Fibroblast of lung (primary cell): ENCODE results near the gene LRMDA. TPM values are rescaled to one million over a fixed set of nuclear protein-coding genes. Genes with fewer than 3 reads are reported as not detected.

Source experiments
- DNase-seq, 2 donors: peaks; one replicate each; pipeline versions ENCODE4 v3.0.0 to v3.0.0-alpha.2; 2010; ENCODE audit warnings: low read depth in 2 of 2
- H2AFZ ChIP-seq: 2 replicates; pipeline ENCODE4 v1.5.1; 2012; ENCODE audit warnings: low read length, control low read depth, inconsistent platforms
- H3K27ac ChIP-seq: 2 replicates; pipeline ENCODE4 v1.5.1; 2011; ENCODE audit warnings: low read length, control low read depth; ENCODE audit not compliant: insufficient read depth
- H3K27me3 ChIP-seq: 2 replicates; pipeline ENCODE4 v1.5.1; 2011; ENCODE audit warnings: mild to moderate bottlenecking, low read length; ENCODE audit not compliant: control insufficient read depth, insufficient read depth
- H3K36me3 ChIP-seq: 2 replicates; pipeline ENCODE4 v1.5.1; 2011; ENCODE audit warnings: low read length; ENCODE audit not compliant: control insufficient read depth, insufficient read depth
- H3K4me1 ChIP-seq: 2 replicates; pipeline ENCODE4 v1.5.1; 2011; ENCODE audit warnings: low read length; ENCODE audit not compliant: control insufficient read depth, insufficient read depth; ENCODE audit errors: extremely low read depth
- H3K4me2 ChIP-seq: 2 replicates; pipeline ENCODE4 v1.5.1; 2011; ENCODE audit warnings: low read length, control low read depth; ENCODE audit not compliant: insufficient read depth; ENCODE audit errors: extremely low read depth
- H3K4me3 ChIP-seq, 4 experiments: fragments of 200-600 bp in 1 of 4; sonication (generic) in 1 of 4; replicated peaks in 1 of 4; 2 replicates each; pipeline ENCODE4 v1.5.1; 2011 to 2016; ENCODE audit warnings: low read length in 4 of 4, low read depth in 3 of 4, mild to moderate bottlenecking in 3 of 4, control low read depth in 2 of 4, inconsistent platforms in 1 of 4, mixed read lengths in 1 of 4; ENCODE audit not compliant: insufficient read depth in 1 of 4; ENCODE audit errors: control extremely low read depth in 1 of 4
- H3K79me2 ChIP-seq: 2 replicates; pipeline ENCODE4 v1.5.1; 2012; ENCODE audit warnings: mild to moderate bottlenecking, low read length, inconsistent platforms; ENCODE audit not compliant: control insufficient read depth, insufficient read depth
- H3K9ac ChIP-seq: 2 replicates; pipeline ENCODE4 v1.5.1; 2011; ENCODE audit warnings: mild to moderate bottlenecking, low read length, control low read depth; ENCODE audit not compliant: insufficient read depth
- H3K9me3 ChIP-seq: 2 replicates; pipeline ENCODE4 v1.5.1; 2012; ENCODE audit warnings: low read depth, low read length; ENCODE audit not compliant: control insufficient read depth, insufficient read depth
- H4K20me1 ChIP-seq: 2 replicates; pipeline ENCODE4 v1.5.1; 2011; ENCODE audit warnings: low read length; ENCODE audit not compliant: control insufficient read depth, insufficient read depth; ENCODE audit errors: extremely low read depth
- EZH2 ChIP-seq: IDR thresholded peaks from 2 replicates; pipeline ENCODE4 v1.5.1; 2012; ENCODE audit warnings: low read length, control low read depth, mild to moderate bottlenecking; ENCODE audit errors: missing control alignments
- polyA plus RNA-seq, 2 donors: library from polyadenylated mRNA; depleted of rRNA in 1 of 2; stranded (reverse) in 1 of 2; unstranded in 1 of 2; fragments of >200 nt; gene quantifications; 2 replicates each; pipeline ENCODE4 v1.2.1, GENCODE V29; 2011 to 2012; ENCODE audit warnings: missing spikeins in 1 of 2
- total RNA-seq: library from RNA; depleted of rRNA; stranded (reverse); fragments of >200 nt; gene quantifications from 2 replicates; pipeline ENCODE4 v1.2.1, GENCODE V29; 2014
- TF ChIP-seq, protein P1 (sequence below), 2 donors: IDR thresholded peaks in 1 of 2; conservative IDR thresholded peaks in 1 of 2; 1 replicate in 1 of 2; 2 replicates in 1 of 2; pipeline ENCODE4 v1.5.1; 2011 to 2012; ENCODE audit warnings: low read length in 2 of 2, control low read depth in 1 of 2, inconsistent platforms in 1 of 2, low read depth in 1 of 2, mild to moderate bottlenecking in 1 of 2

Gene LRMDA
- total and polyA plus RNA-seq, 2 donors (not counting 1 experiment from before 2014, with no cell fraction given), result 1.7 to 2.0 TPM

DNA sequence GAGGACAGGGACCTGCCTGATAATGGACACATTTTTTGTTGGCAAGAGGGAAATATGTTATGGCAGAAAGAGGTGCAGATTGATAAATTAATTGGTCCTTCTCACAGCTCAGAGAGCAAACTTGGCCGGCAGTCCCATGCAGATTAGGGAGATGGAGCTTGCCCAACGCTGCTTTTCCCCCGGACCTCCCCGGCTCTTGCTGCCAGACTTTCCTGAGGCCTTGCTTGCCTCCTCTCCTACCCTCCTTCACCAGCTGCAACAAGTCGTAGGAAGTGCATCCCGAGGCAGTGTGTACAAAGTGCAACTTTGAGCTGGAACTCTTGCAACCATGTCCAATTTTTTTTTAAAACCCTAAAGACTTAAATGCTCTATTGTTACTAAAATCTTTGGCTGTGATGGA, 215.5 kb downstream of the LRMDA start:
- TF ChIP-seq, protein P1, sequence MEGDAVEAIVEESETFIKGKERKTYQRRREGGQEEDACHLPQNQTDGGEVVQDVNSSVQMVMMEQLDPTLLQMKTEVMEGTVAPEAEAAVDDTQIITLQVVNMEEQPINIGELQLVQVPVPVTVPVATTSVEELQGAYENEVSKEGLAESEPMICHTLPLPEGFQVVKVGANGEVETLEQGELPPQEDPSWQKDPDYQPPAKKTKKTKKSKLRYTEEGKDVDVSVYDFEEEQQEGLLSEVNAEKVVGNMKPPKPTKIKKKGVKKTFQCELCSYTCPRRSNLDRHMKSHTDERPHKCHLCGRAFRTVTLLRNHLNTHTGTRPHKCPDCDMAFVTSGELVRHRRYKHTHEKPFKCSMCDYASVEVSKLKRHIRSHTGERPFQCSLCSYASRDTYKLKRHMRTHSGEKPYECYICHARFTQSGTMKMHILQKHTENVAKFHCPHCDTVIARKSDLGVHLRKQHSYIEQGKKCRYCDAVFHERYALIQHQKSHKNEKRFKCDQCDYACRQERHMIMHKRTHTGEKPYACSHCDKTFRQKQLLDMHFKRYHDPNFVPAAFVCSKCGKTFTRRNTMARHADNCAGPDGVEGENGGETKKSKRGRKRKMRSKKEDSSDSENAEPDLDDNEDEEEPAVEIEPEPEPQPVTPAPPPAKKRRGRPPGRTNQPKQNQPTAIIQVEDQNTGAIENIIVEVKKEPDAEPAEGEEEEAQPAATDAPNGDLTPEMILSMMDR (conservative IDR thresholded peaks at IDR 0.05 in 1 of 2, IDR thresholded peaks at IDR 0.05 in 1 of 2; ENCODE audit: low read depth in 1 of 2, low read length in 2 of 2), result no peak
- TF ChIP-seq EZH2, result no peak
- Histone ChIP-seq H3K9me3 (no peaks in the 10 kb centered on the region), H3K4me3 (no peak overlapping the region), H3K4me1 (no peaks in the 10 kb centered on the region), H3K27me3 (no peaks in the 10 kb centered on the region), H3K27ac (no peak overlapping the region), H3K79me2 (no peaks in the 10 kb centered on the region), H3K36me3 (no peaks in the 10 kb centered on the region), H4K20me1 (no peaks in the 10 kb centered on the region), H3K9ac (no peak overlapping the region), H3K4me2 (no peak overlapping the region), H2AFZ (no peak overlapping the region)
- peak in 1 of 2 donors; percentile 51 for DNase-seq

DNA sequence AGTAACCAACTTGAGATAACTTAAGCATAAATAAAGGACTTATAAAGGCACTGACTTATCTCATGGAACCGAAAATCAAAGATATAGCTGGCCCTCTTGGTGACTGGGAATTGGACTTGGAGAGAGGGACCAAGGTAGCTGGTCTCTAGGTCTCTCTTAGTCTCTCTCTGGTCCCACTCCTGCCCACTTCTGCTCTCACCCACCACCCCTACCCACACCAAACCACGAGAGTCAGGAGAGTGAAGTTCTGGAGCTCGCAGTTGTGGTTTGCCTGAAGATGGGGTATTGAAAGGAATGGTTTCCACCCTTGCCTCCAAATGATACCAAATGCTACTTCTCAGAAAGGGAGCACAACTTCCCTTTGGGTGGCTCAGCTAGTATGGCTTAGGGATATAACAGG, 216.3 kb downstream of the LRMDA start:
- no peaks in the 10 kb centered on the region for H4K20me1 ChIP-seq
- H3K79me2 ChIP-seq, result no peaks in the 10 kb centered on the region
- no peak overlapping the region for H2AFZ ChIP-seq
- H3K4me3 ChIP-seq, result no peak overlapping the region
- no peak for DNase-seq
- H3K4me2 ChIP-seq, result no peak overlapping the region
- no peaks in the 10 kb centered on the region for H3K27me3 ChIP-seq
- H3K36me3 ChIP-seq, result no peaks in the 10 kb centered on the region
- H3K9ac ChIP-seq, result no peak overlapping the region
- H3K4me1 ChIP-seq, result no peaks in the 10 kb centered on the region
- H3K9me3 ChIP-seq, result no peaks in the 10 kb centered on the region
- TF ChIP-seq EZH2, result no peak
- TF ChIP-seq, protein P1 (conservative IDR thresholded peaks at IDR 0.05 in 1 of 2, IDR thresholded peaks at IDR 0.05 in 1 of 2; ENCODE audit: low read depth in 1 of 2, low read length in 2 of 2), result no peak
- H3K27ac ChIP-seq, result no peak overlapping the region

DNA sequence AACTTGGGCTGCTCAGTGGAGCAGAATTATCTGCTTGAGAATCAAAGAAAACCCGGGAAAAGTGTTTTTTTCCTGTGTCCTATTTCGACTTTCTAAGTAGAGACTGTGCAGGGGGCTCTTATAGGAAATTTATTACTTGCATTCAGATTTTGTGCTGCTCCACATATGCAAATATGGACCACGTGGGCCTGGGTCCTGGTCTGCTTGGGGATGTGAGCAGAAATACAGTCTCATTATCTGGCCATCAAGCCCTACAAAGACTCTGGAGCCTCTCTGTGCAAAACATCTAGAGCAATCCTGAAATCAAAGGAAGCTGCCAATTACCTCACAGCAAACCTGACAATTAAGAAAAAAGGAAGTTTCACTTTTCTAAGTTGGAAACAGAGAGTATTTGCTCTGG, 216.9 kb downstream of the LRMDA start:
- Histone ChIP-seq H4K20me1 (no peaks in the 10 kb centered on the region), H3K9ac (no peak overlapping the region), H3K4me3 (no peak overlapping the region), H3K27me3 (no peaks in the 10 kb centered on the region), H3K79me2 (no peaks in the 10 kb centered on the region), H3K36me3 (no peaks in the 10 kb centered on the region), H2AFZ (no peak overlapping the region), H3K4me1 (no peaks in the 10 kb centered on the region), H3K27ac (no peak overlapping the region), H3K9me3 (no peaks in the 10 kb centered on the region), H3K4me2 (no peak overlapping the region)
- TF ChIP-seq, protein P1 (conservative IDR thresholded peaks at IDR 0.05 in 1 of 2, IDR thresholded peaks at IDR 0.05 in 1 of 2; ENCODE audit: low read depth in 1 of 2, low read length in 2 of 2), result no peak
- no peak for TF ChIP-seq EZH2
- DNase-seq, result no peak
